HepG2 (cell line): Measurements from ENCODE around the gene SLC7A6OS. TPM values are rescaled to one million over a fixed set of nuclear protein-coding genes. Genes with fewer than 3 reads are reported as not detected.

Experiments
- AGO2 ChIP-seq: fragments of 200-400 bp; formaldehyde crosslinking; optimal IDR thresholded peaks from 2 replicates; pipeline ENCODE3; 2017; ENCODE audit warnings: mild to moderate bottlenecking, low read depth, low read length, moderate library complexity
- EHMT2 ChIP-seq: fragments of 200-600 bp; sonication (generic); IDR thresholded peaks from 2 replicates; pipeline ENCODE4 v1.7.0; 2017; ENCODE audit warnings: antibody characterized with exemption, low read depth, low read length, borderline replicate concordance
- KLF15 ChIP-seq: sonication (generic); formaldehyde crosslinking; IDR thresholded peaks from 2 replicates; pipeline ENCODE4 v1.8.1; 2023; ENCODE audit warnings: borderline replicate concordance, mild to moderate bottlenecking, inconsistent platforms, missing genetic modification reagents, mixed read lengths
- NAIF1 ChIP-seq: sonication (generic); formaldehyde crosslinking; IDR thresholded peaks from 2 replicates; pipeline ENCODE4 v1.5.0; 2020; ENCODE audit warnings: mild to moderate bottlenecking, missing genetic modification reagents, borderline replicate concordance
- NCOA5 ChIP-seq: sonication (generic); formaldehyde crosslinking; IDR thresholded peaks from 2 replicates; pipeline ENCODE4 v1.4.0; 2020; ENCODE audit warnings: missing genetic modification reagents
- RBAK ChIP-seq: sonication (generic); formaldehyde crosslinking; IDR thresholded peaks from 2 replicates; pipeline ENCODE4 v1.5.1; 2020; ENCODE audit warnings: mild to moderate bottlenecking, missing genetic modification reagents
- RFXANK ChIP-seq: IDR thresholded peaks from 2 replicates; pipeline ENCODE4 v1.6.1; 2016
- SAP130 ChIP-seq: IDR thresholded peaks from 2 replicates; pipeline ENCODE4 v1.6.1; 2016; ENCODE audit warnings: low read depth
- SMARCC2 ChIP-seq: fragments of 450-650 bp; IDR thresholded peaks from 2 replicates; pipeline ENCODE4 v1.6.1; 2017; ENCODE audit warnings: antibody characterized with exemption, mild to moderate bottlenecking
- SOX13 ChIP-seq, 3 experiments: fragments of 450-650 bp in 1 of 3; sonication (generic) in 1 of 3; formaldehyde crosslinking in 1 of 3; IDR thresholded peaks in 2 of 3; conservative IDR thresholded peaks in 1 of 3; 2 replicates each; pipeline versions ENCODE4 v1.5.0 to v1.6.1; 2016 to 2020; ENCODE audit warnings: antibody characterized with exemption in 1 of 3, mild to moderate bottlenecking in 1 of 3, missing compliant biosample characterization in 1 of 3, missing genetic modification reagents in 1 of 3, moderate library complexity in 1 of 3
- SP140L ChIP-seq: sonication (generic); formaldehyde crosslinking; IDR thresholded peaks from 2 replicates; pipeline ENCODE4 v1.4.0; 2020; ENCODE audit warnings: missing genetic modification reagents, borderline replicate concordance
- SYNCRIP ChIP-seq: fragments of 200-400 bp; formaldehyde crosslinking; IDR thresholded peaks from 2 replicates; pipeline ENCODE4 v1.6.1; 2018; ENCODE audit warnings: mild to moderate bottlenecking, low read depth, low read length; ENCODE audit not compliant: insufficient read depth
- THAP11 ChIP-seq: IDR thresholded peaks from 2 replicates; pipeline ENCODE4 v1.6.1; 2016; ENCODE audit warnings: missing biosample characterization, missing genetic modification reagents
- U2AF2 ChIP-seq: fragments of 200-400 bp; formaldehyde crosslinking; IDR thresholded peaks from 2 replicates; pipeline ENCODE4 v1.6.1; 2017; ENCODE audit warnings: low read depth, mild to moderate bottlenecking, low read length
- ZFP1 ChIP-seq: IDR thresholded peaks from 2 replicates; pipeline ENCODE4 v1.6.1; 2016
- ZNF138 ChIP-seq: sonication (generic); formaldehyde crosslinking; IDR thresholded peaks from 2 replicates; pipeline ENCODE4 v1.5.0; 2020; ENCODE audit warnings: mild to moderate bottlenecking, low read depth, missing genetic modification reagents
- ZNF296 ChIP-seq: sonication (generic); formaldehyde crosslinking; conservative IDR thresholded peaks from 2 replicates; pipeline ENCODE4 v1.5.0; 2020; ENCODE audit warnings: mild to moderate bottlenecking, missing genetic modification reagents
- ZNF83 ChIP-seq: sonication (generic); formaldehyde crosslinking; IDR thresholded peaks from 2 replicates; pipeline ENCODE4 v1.4.0; 2020; ENCODE audit warnings: missing genetic modification reagents, mild to moderate bottlenecking, borderline replicate concordance
- polyA plus RNA-seq, 8 experiments: library from polyadenylated mRNA; depleted of rRNA in 3 of 8; stranded (reverse) in 7 of 8; unstranded in 1 of 8; fragments of >200 nt; fragmentation: Illumina TruSeq in 4 of 8; extraction: Trizol in 4 of 8; gene quantifications; 2 replicates each; pipeline versions ENCODE4 v1.2.1 to v1.2.3, GENCODE V29; 2011 to 2016; ENCODE audit warnings: low read depth in 4 of 8, missing spikeins in 1 of 8, mixed read lengths in 1 of 8; ENCODE audit not compliant: insufficient read depth in 1 of 8
- total RNA-seq, 5 experiments: library from RNA; depleted of rRNA; stranded (reverse); fragments of >200 nt; fragmentation: Illumina TruSeq; extraction: Trizol; gene quantifications; 2 replicates each; pipeline ENCODE4 v1.2.3, GENCODE V29; 2016; ENCODE audit warnings: low read depth in 1 of 5
- TF ChIP-seq, protein P1 (sequence below): IDR thresholded peaks from 2 replicates; pipeline ENCODE4 v1.6.1; 2016; ENCODE audit warnings: mild to moderate bottlenecking, missing biosample characterization, missing genetic modification reagents
- TF ChIP-seq, protein P2 (sequence below): sonication (generic); formaldehyde crosslinking; IDR thresholded peaks from 2 replicates; pipeline ENCODE4 v1.4.0; 2020; ENCODE audit warnings: mild to moderate bottlenecking, low read depth, missing genetic modification reagents
- TF ChIP-seq, protein P3 (sequence below): sonication (generic); formaldehyde crosslinking; IDR thresholded peaks from 2 replicates; pipeline ENCODE4 v1.4.0; 2020; ENCODE audit warnings: missing genetic modification reagents

Gene SLC7A6OS
- total and polyA plus RNA-seq, 2 of the 13 experiments (the other 11 are each of a cell fraction or from before 2014, with no cell fraction given) = 11.2 to 21.5 TPM

DNA sequence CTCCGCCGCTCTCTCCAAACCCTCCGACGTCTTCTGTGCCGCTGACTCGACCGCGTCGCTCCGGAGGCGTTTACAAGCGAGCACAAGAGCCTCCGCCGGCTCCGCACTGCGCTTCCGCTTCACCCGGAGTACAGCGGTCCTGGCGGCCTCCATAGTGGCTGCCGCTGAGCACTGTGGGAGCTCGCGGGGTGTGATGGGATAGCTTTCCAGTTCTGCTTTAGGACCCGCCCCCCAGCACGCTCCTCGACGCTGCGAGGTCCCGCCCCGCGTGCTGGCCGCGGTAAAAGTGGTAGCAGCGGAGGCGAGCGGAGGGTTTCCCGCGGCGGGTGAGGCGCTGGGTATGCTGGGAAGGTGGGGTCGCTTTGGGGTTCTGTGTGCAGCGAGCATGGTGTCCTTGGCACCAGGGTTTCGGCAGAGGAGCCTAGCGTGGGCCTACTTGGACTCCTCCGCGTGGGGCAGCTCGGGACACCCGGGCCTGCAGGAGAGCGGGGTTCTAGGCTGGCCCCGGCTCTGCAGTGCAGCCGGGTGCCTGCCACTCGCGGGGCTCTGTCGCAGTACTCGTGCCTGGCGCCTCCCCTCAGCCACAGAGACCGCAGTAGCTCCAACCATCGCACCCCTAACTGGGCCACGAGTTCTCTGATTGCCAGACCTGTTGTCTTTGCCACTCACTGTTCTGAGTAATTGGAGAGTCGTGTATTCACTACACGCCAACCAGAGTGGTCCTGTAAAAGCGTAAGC, at the start of gene SLC7A6OS, which contains the start of gene PRMT7 (continued):
- TF ChIP-seq, protein P1, sequence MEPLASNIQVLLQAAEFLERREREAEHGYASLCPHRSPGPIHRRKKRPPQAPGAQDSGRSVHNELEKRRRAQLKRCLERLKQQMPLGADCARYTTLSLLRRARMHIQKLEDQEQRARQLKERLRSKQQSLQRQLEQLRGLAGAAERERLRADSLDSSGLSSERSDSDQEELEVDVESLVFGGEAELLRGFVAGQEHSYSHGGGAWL (CRISPR knock-in tag) = peak; percentile 100
- TF ChIP-seq, protein P2, sequence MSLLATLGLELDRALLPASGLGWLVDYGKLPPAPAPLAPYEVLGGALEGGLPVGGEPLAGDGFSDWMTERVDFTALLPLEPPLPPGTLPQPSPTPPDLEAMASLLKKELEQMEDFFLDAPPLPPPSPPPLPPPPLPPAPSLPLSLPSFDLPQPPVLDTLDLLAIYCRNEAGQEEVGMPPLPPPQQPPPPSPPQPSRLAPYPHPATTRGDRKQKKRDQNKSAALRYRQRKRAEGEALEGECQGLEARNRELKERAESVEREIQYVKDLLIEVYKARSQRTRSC = peak; percentile 99; the same call in 1 of the 2 replicates
- TF ChIP-seq KLF15 (CRISPR knock-in tag) (peak; percentile 99), ZNF296 (peak; percentile 90), EHMT2 (no peak), SOX13 (IDR thresholded peaks at IDR 0.05) (no peak), SOX13 (CRISPR knock-in tag; conservative IDR thresholded peaks at IDR 0.05 in 1 of 2, IDR thresholded peaks at IDR 0.05 in 1 of 2) (peak in 1 of 2 experiments; percentile 61; a peak in 1 of 4 replicates), RFXANK (CRISPR knock-in tag) (peak; percentile 88; the same call in 1 of the 2 replicates), ZNF83 (peak; percentile 99), SP140L (peak; percentile 94), ZFP1 (CRISPR knock-in tag) (no peak; the same call in none of the 2 replicates), ZNF138 (CRISPR knock-in tag) (peak; percentile 100), SMARCC2 (no peak), NAIF1 (peak; percentile 90), AGO2 (peak; percentile 83), NCOA5 (CRISPR knock-in tag) (no peak), SAP130 (peak; percentile 99), U2AF2 (peak; percentile 79; the same call in 1 of the 2 replicates), SYNCRIP (no peak), THAP11 (peak; percentile 94), RBAK (CRISPR knock-in tag) (peak; percentile 76; the same call in 1 of the 2 replicates)
- TF ChIP-seq, protein P3, sequence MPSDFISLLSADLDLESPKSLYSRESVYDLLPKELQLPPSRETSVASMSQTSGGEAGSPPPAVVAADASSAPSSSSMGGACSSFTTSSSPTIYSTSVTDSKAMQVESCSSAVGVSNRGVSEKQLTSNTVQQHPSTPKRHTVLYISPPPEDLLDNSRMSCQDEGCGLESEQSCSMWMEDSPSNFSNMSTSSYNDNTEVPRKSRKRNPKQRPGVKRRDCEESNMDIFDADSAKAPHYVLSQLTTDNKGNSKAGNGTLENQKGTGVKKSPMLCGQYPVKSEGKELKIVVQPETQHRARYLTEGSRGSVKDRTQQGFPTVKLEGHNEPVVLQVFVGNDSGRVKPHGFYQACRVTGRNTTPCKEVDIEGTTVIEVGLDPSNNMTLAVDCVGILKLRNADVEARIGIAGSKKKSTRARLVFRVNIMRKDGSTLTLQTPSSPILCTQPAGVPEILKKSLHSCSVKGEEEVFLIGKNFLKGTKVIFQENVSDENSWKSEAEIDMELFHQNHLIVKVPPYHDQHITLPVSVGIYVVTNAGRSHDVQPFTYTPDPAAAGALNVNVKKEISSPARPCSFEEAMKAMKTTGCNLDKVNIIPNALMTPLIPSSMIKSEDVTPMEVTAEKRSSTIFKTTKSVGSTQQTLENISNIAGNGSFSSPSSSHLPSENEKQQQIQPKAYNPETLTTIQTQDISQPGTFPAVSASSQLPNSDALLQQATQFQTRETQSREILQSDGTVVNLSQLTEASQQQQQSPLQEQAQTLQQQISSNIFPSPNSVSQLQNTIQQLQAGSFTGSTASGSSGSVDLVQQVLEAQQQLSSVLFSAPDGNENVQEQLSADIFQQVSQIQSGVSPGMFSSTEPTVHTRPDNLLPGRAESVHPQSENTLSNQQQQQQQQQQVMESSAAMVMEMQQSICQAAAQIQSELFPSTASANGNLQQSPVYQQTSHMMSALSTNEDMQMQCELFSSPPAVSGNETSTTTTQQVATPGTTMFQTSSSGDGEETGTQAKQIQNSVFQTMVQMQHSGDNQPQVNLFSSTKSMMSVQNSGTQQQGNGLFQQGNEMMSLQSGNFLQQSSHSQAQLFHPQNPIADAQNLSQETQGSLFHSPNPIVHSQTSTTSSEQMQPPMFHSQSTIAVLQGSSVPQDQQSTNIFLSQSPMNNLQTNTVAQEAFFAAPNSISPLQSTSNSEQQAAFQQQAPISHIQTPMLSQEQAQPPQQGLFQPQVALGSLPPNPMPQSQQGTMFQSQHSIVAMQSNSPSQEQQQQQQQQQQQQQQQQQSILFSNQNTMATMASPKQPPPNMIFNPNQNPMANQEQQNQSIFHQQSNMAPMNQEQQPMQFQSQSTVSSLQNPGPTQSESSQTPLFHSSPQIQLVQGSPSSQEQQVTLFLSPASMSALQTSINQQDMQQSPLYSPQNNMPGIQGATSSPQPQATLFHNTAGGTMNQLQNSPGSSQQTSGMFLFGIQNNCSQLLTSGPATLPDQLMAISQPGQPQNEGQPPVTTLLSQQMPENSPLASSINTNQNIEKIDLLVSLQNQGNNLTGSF = peak; percentile 100
